Neuronal stem cell (in vitro differentiated cells): Measurements from ENCODE around the gene MYCBP.
A peak's percentile ranks its signal among the peaks of the same experiment; 100 is the strongest.

Experiments used
- DNase-seq: peaks from one replicate; pipeline ENCODE4 v3.0.0-alpha.2; 2013; ENCODE audit warnings: low spot score
- H2AFZ ChIP-seq: one replicate; pipeline ENCODE4 v1.6.1; 2013; ENCODE audit warnings: mild to moderate bottlenecking, low read length, inconsistent platforms
- H2AK5ac ChIP-seq: 2 replicates; pipeline ENCODE4 v1.6.1; 2013; ENCODE audit warnings: low read depth, mild to moderate bottlenecking, inconsistent platforms, low read length, moderate library complexity, mixed read lengths
- H2BK120ac ChIP-seq: 2 replicates; pipeline ENCODE4 v1.6.1; 2013; ENCODE audit warnings: low read depth, mild to moderate bottlenecking, inconsistent platforms, low read length, moderate library complexity, mixed read lengths
- H2BK12ac ChIP-seq: one replicate; pipeline ENCODE4 v1.6.1; 2013; ENCODE audit warnings: low read length, inconsistent platforms
- H2BK15ac ChIP-seq: 2 replicates; pipeline ENCODE4 v1.6.1; 2013; ENCODE audit warnings: mild to moderate bottlenecking, low read length, inconsistent platforms, mixed read lengths
- H2BK5ac ChIP-seq: one replicate; pipeline ENCODE4 v1.6.1; 2013; ENCODE audit warnings: inconsistent platforms, mild to moderate bottlenecking, low read length, moderate library complexity
- H3K14ac ChIP-seq: one replicate; pipeline ENCODE4 v1.6.1; 2013; ENCODE audit warnings: low read length, inconsistent platforms
- H3K18ac ChIP-seq: 2 replicates; pipeline ENCODE4 v1.6.1; 2013; ENCODE audit warnings: low read length, inconsistent platforms
- H3K23ac ChIP-seq: 2 replicates; pipeline ENCODE4 v1.6.1; 2013; ENCODE audit warnings: low read depth, mild to moderate bottlenecking, mixed read lengths, low read length, inconsistent platforms; ENCODE audit not compliant: poor library complexity
- H3K27ac ChIP-seq: replicated peaks from 3 replicates; pipeline ENCODE4 v1.5.1; 2013; ENCODE audit warnings: low read length, inconsistent platforms
- H3K27me3 ChIP-seq, 3 experiments: 2 replicates each; pipeline ENCODE4 v1.6.1; 2013; ENCODE audit warnings: low read length in 3 of 3, mild to moderate bottlenecking in 2 of 3, inconsistent platforms in 1 of 3, low read depth in 1 of 3, mixed read lengths in 1 of 3, moderate library complexity in 1 of 3; ENCODE audit not compliant: control insufficient read depth in 3 of 3, insufficient read depth in 3 of 3
- H3K36me3 ChIP-seq, 2 donors: replicated peaks in 1 of 2; 2 replicates each; pipeline ENCODE4 v1.6.1; 2013; ENCODE audit warnings: low read length in 2 of 2; ENCODE audit not compliant: control insufficient read depth in 2 of 2, insufficient read depth in 2 of 2
- H3K4ac ChIP-seq: 2 replicates; pipeline ENCODE4 v1.6.1; 2013; ENCODE audit warnings: inconsistent platforms, mild to moderate bottlenecking, low read length, moderate library complexity
- H3K4me1 ChIP-seq, 2 donors: 1 replicate in 1 of 2; 2 replicates in 1 of 2; pipeline ENCODE4 v1.6.1; 2013; ENCODE audit warnings: low read length in 2 of 2, low read depth in 1 of 2; ENCODE audit not compliant: control insufficient read depth in 2 of 2, insufficient read depth in 1 of 2
- H3K4me2 ChIP-seq: one replicate; pipeline ENCODE4 v1.6.1; 2013; ENCODE audit warnings: mild to moderate bottlenecking, low read length, inconsistent platforms; ENCODE audit not compliant: insufficient read depth, poor library complexity, severe bottlenecking
- H3K4me3 ChIP-seq, 2 donors: 2 replicates each; pipeline ENCODE4 v1.5.1; 2013; ENCODE audit warnings: low read length in 2 of 2, mild to moderate bottlenecking in 2 of 2, inconsistent platforms in 1 of 2, moderate library complexity in 1 of 2
- H3K79me1 ChIP-seq: one replicate; pipeline ENCODE4 v1.6.1; 2013; ENCODE audit warnings: low read depth, mild to moderate bottlenecking, inconsistent platforms, low read length, moderate library complexity
- H3K9ac ChIP-seq: one replicate; pipeline ENCODE4 v1.6.1; 2013; ENCODE audit warnings: mild to moderate bottlenecking, low read depth, low read length, inconsistent platforms; ENCODE audit not compliant: poor library complexity
- H3K9me3 ChIP-seq, 2 donors: replicated peaks in 1 of 2; 2 replicates each; pipeline versions ENCODE3 to v1.6.1; 2013; ENCODE audit warnings: low read length in 2 of 2, mild to moderate bottlenecking in 2 of 2, inconsistent platforms in 1 of 2, low read depth in 1 of 2, mixed read lengths in 1 of 2, moderate library complexity in 1 of 2; ENCODE audit not compliant: control insufficient read depth in 2 of 2, insufficient read depth in 1 of 2
- H4K8ac ChIP-seq: one replicate; pipeline ENCODE4 v1.6.1; 2013; ENCODE audit warnings: low read depth, mild to moderate bottlenecking, inconsistent platforms, low read length, moderate library complexity
- H4K91ac ChIP-seq: one replicate; pipeline ENCODE4 v1.6.1; 2013; ENCODE audit warnings: low read length, low read depth, mild to moderate bottlenecking, inconsistent platforms; ENCODE audit not compliant: poor library complexity
- whole genome bisulfite sequencing, 2 donors: extraction: QIAGEN DNeasy Blood & Tissue Kit; methylation state at CpG; one replicate each; pipeline ENCODE4 v1.1.7; 2013; ENCODE audit warnings: missing lambda C conversion rate in 2 of 2, mixed read lengths in 1 of 2; ENCODE audit not compliant: insufficient read length in 2 of 2, insufficient replicate concordance in 1 of 2; ENCODE audit errors: extremely low coverage in 2 of 2; 5-methylcytosine and 5-hydroxymethylcytosine counted together

Gene MYCBP

GRCh38 chr1:38815903-38816627 is 57.1 kb downstream of the MYCBP start:
- Histone ChIP-seq H3K4me2 (no peak overlapping the region), H3K36me3 (no peaks in the 10 kb centered on the region), H3K9me3 (peaks cover 3 to 8% of the 10 kb centered on the region in 2 donors), H2BK15ac (peak overlapping the region; percentile 46), H2BK120ac (no peak overlapping the region), H2BK5ac (peak overlapping the region; percentile 14), H3K14ac (no peak overlapping the region), H4K8ac (no peak overlapping the region), H3K23ac (no peak overlapping the region), H2AFZ (peak overlapping the region; percentile 33), H3K4me1 (peaks cover 3 to 14% of the 10 kb centered on the region in 2 donors), H3K9ac (no peak overlapping the region), H3K4ac (no peak overlapping the region), H3K18ac (peak overlapping the region; percentile 69), H3K4me3 (peak overlapping the region in 1 of 2 donors; percentile 49), H3K79me1 (no peaks in the 10 kb centered on the region), H3K27me3 (peaks cover 0 to 86% (median 4%) of the 10 kb centered on the region in 3 experiments), H4K91ac (no peak overlapping the region), H2AK5ac (peak overlapping the region; percentile 73), H3K27ac (no peak overlapping the region), H2BK12ac (peak overlapping the region; percentile 24)
- no peak for DNase-seq
- WGBS, 2 donors, result no CpG with 5 or more reads among the region's 36 CpGs

GRCh38 chr1:38814984-38815464 is 58.1 kb downstream of the MYCBP start:
- no CpG with 5 or more reads among the region's 1 CpG for WGBS, 2 donors
- Histone ChIP-seq H4K91ac (no peak overlapping the region), H3K4me1 (peaks cover 3 to 14% of the 10 kb centered on the region in 2 donors), H3K23ac (no peak overlapping the region), H3K27me3 (peaks cover 0 to 76% (median 4%) of the 10 kb centered on the region in 3 experiments), H4K8ac (no peak overlapping the region), H3K27ac (no peak overlapping the region), H2BK15ac (no peak overlapping the region), H3K36me3 (no peaks in the 10 kb centered on the region), H2BK120ac (no peak overlapping the region), H3K4me3 (no peak overlapping the region), H3K9ac (no peak overlapping the region), H2BK5ac (no peak overlapping the region), H2AK5ac (no peak overlapping the region), H3K14ac (no peak overlapping the region), H3K9me3 (peaks cover 3 to 8% of the 10 kb centered on the region in 2 donors), H3K4ac (no peak overlapping the region), H3K4me2 (no peak overlapping the region), H3K18ac (no peak overlapping the region), H2AFZ (no peak overlapping the region), H3K79me1 (no peaks in the 10 kb centered on the region), H2BK12ac (no peak overlapping the region)
- DNase-seq, result no peak

GRCh38 chr1:38814444-38814983 is 58.6 kb downstream of the MYCBP start:
- H2BK12ac ChIP-seq, result no peak overlapping the region
- H3K9ac ChIP-seq, result no peak overlapping the region
- no peak overlapping the region for H3K4ac ChIP-seq
- H4K8ac ChIP-seq, result no peak overlapping the region
- H3K4me1 ChIP-seq, result peaks cover 3 to 13% of the 10 kb centered on the region in 2 donors
- H3K4me3 ChIP-seq, result no peak overlapping the region
- H3K27ac ChIP-seq, result no peak overlapping the region
- no peak overlapping the region for H2AK5ac ChIP-seq
- H3K4me2 ChIP-seq, result no peak overlapping the region
- no peak overlapping the region for H3K23ac ChIP-seq
- peaks cover 0 to 71% (median 4%) of the 10 kb centered on the region in 3 experiments for H3K27me3 ChIP-seq
- H2BK120ac ChIP-seq, result no peak overlapping the region
- no peak overlapping the region for H3K18ac ChIP-seq
- H3K14ac ChIP-seq, result no peak overlapping the region
- H2BK5ac ChIP-seq, result no peak overlapping the region
- H3K9me3 ChIP-seq, result peaks cover 3 to 8% of the 10 kb centered on the region in 2 donors
- H3K36me3 ChIP-seq, result no peaks in the 10 kb centered on the region
- no peak overlapping the region for H2BK15ac ChIP-seq
- H2AFZ ChIP-seq, result no peak overlapping the region
- H4K91ac ChIP-seq, result no peak overlapping the region
- no CpG with 5 or more reads among the region's 7 CpGs for WGBS, 2 donors
- H3K79me1 ChIP-seq, result no peaks in the 10 kb centered on the region
- no peak for DNase-seq

- Histone ChIP-seq H3K79me1 (no peaks in the 10 kb centered on the region), H2AK5ac (no peak overlapping the region), H3K9me3 (peaks cover 3 to 8% of the 10 kb centered on the region in 2 donors), H3K23ac (no peak overlapping the region), H2AFZ (no peak overlapping the region), H3K9ac (no peak overlapping the region), H3K27me3 (peaks cover 0 to 64% (median 2%) of the 10 kb centered on the region in 3 experiments), H3K4me1 (peaks cover 0 to 9% of the 10 kb centered on the region in 2 donors), H4K8ac (no peak overlapping the region), H2BK12ac (no peak overlapping the region), H3K18ac (no peak overlapping the region), H3K36me3 (no peaks in the 10 kb centered on the region), H2BK120ac (no peak overlapping the region), H3K4me2 (no peak overlapping the region), H3K4me3 (no peak overlapping the region), H3K14ac (no peak overlapping the region), H2BK15ac (no peak overlapping the region), H3K27ac (no peak overlapping the region), H2BK5ac (no peak overlapping the region), H3K4ac (no peak overlapping the region), H4K91ac (no peak overlapping the region)
- DNase-seq, result no peak
- no CpG with 5 or more reads among the region's 5 CpGs for WGBS, 2 donors
These were observed 60.2 kb downstream of the MYCBP start for GRCh38 chr1:38812981-38813380.
